ENCODE measurements around the gene DUSP22. TPM values are rescaled to one million over a fixed set of nuclear protein-coding genes. Genes with fewer than 3 reads are reported as not detected.

The DUSP22 gene
- total RNA-seq, 1 donor from 2014 or later: 48.0 TPM

DNA sequence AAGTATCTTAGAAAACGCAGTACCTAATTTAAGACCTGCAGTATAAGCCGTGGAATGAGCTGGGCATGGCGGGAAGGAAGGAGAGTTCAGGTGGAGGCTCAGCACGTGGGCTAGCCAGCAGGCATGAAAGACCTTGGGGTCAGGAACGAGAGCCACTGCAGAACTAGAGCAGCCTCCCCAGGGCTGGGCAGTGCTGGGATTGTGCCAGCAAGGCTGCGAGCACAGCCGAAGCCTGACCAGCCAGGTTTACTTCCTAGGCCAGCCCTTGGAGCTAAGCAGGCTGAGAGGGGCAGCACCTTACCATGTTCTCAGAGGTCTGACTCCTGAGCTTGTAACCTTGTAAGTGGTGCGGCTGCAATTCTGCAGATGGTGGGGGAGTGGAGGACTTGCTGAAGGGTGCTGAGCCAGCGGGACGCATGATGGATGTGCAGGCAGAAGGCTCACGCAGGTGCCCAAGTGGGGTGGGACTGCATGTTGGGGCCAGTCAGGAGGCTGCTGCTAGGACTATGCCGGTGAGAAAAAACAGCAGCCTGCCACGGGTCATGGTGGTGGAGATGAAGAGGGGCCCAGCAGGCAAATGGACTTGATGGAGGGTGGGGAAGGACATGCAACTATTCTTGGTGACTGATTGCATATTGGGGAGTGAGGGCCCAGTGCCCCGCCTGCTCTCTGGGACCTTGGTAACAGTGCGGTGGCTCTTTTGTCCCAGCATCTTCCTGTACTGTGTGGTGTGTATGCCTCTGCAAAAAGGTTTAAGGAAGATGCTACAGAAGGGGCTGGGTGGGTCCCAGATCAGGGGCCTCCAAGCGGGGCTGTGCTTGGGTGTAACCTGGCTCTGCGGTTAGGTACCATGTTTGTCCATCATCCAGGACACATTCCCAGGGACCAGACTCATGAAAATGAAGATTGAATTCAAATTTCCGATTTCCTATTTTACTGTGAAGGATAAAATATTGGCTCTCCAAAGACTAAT lies 61.6 kb downstream of the DUSP22 start:
- no peaks in the 10 kb centered on the region for H3K27me3 ChIP-seq (ENCODE audit: low read depth)
- H3K4me1 ChIP-seq: peaks cover 9% of the 10 kb centered on the region
- TF ChIP-seq, protein P1, sequence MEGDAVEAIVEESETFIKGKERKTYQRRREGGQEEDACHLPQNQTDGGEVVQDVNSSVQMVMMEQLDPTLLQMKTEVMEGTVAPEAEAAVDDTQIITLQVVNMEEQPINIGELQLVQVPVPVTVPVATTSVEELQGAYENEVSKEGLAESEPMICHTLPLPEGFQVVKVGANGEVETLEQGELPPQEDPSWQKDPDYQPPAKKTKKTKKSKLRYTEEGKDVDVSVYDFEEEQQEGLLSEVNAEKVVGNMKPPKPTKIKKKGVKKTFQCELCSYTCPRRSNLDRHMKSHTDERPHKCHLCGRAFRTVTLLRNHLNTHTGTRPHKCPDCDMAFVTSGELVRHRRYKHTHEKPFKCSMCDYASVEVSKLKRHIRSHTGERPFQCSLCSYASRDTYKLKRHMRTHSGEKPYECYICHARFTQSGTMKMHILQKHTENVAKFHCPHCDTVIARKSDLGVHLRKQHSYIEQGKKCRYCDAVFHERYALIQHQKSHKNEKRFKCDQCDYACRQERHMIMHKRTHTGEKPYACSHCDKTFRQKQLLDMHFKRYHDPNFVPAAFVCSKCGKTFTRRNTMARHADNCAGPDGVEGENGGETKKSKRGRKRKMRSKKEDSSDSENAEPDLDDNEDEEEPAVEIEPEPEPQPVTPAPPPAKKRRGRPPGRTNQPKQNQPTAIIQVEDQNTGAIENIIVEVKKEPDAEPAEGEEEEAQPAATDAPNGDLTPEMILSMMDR (IDR thresholded peaks at IDR 0.05; ENCODE audit: borderline replicate concordance): no peak
- intact Hi-C loops (cut with micrococcal nuclease): no loop called here
- no peak overlapping the region for H3K4me3 ChIP-seq
- H3K27ac ChIP-seq (replicated peaks): no peak overlapping the region
- H3K9me3 ChIP-seq (replicated peaks): no peaks in the 10 kb centered on the region
- H3K36me3 ChIP-seq: peaks cover 17% of the 10 kb centered on the region
- DNase-seq: peak; percentile 15

- no peak overlapping the region for H3K27ac ChIP-seq (replicated peaks)
- DNase-seq: no peak
- no peaks in the 10 kb centered on the region for H3K9me3 ChIP-seq (replicated peaks)
- H3K4me3 ChIP-seq: no peak overlapping the region
- peaks cover 9% of the 10 kb centered on the region for H3K4me1 ChIP-seq
- intact Hi-C loops (cut with micrococcal nuclease): no loop called here
- peaks cover 9% of the 10 kb centered on the region for H3K36me3 ChIP-seq
- TF ChIP-seq, protein P1 (IDR thresholded peaks at IDR 0.05; ENCODE audit: borderline replicate concordance): no peak
- no peaks in the 10 kb centered on the region for H3K27me3 ChIP-seq (ENCODE audit: low read depth)
Measured at GRCh38 chr6:354631-355280, 62.5 kb downstream of the DUSP22 start.

DNA sequence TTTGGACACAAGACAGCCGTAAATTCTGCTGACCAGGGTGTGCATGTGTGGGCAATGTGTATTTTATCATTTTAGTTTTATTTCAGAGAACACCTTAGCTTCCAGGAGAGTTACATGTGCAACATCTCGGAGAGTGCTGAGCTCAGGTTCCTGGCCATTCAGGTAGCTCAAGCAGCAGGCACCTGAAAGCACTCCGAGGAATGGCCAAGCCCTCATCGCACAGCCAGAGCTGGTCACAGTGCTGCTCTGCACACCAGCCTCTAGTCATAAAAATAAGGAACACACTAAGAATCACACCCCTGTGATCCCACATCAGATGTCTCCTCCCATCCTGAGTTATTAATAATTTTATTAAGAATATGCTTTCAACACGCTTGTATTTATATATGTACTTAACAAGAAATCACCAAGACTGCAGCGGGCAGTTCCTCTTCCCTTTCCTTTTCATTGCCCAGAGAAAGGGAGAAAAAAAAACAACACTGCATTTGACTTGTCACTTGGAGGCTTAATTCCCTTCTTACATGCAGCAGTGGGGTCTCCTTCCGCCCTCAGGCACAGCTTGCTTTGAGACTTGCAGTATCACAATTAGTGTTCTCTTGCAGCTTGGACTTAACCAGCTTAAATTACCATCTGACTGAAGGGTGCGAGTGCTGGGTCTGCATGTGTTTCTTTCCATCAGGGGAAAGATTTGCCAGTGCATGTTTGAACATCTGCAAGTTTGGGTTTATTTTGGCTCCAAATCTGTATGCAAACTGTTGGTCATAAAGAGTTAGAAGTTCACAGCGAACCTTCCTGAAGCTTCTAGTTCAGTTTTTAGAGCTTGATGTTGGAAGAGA lies 63.3 kb downstream of the DUSP22 start:
- H3K36me3 ChIP-seq: peaks cover 5% of the 10 kb centered on the region
- no peaks in the 10 kb centered on the region for H3K9me3 ChIP-seq (replicated peaks)
- intact Hi-C loops (cut with micrococcal nuclease): no loop called here
- no peak overlapping the region for H3K27ac ChIP-seq (replicated peaks)
- TF ChIP-seq, protein P1 (IDR thresholded peaks at IDR 0.05; ENCODE audit: borderline replicate concordance): no peak
- H3K4me3 ChIP-seq: no peak overlapping the region
- H3K27me3 ChIP-seq (ENCODE audit: low read depth): no peaks in the 10 kb centered on the region
- DNase-seq: no peak
- H3K4me1 ChIP-seq: peaks cover 9% of the 10 kb centered on the region

GRCh38 chr6:356828-357251 lies 64.6 kb downstream of the DUSP22 start:
- Histone ChIP-seq H3K4me1 (peaks cover 9% of the 10 kb centered on the region), H3K27me3 (ENCODE audit: low read depth) (no peaks in the 10 kb centered on the region), H3K36me3 (no peaks in the 10 kb centered on the region), H3K27ac (replicated peaks) (no peak overlapping the region), H3K4me3 (no peak overlapping the region), H3K9me3 (replicated peaks) (no peaks in the 10 kb centered on the region)
- TF ChIP-seq, protein P1 (IDR thresholded peaks at IDR 0.05; ENCODE audit: borderline replicate concordance): no peak
- peak; percentile 71 for DNase-seq
- intact Hi-C loops (cut with micrococcal nuclease): no loop called here

DNA sequence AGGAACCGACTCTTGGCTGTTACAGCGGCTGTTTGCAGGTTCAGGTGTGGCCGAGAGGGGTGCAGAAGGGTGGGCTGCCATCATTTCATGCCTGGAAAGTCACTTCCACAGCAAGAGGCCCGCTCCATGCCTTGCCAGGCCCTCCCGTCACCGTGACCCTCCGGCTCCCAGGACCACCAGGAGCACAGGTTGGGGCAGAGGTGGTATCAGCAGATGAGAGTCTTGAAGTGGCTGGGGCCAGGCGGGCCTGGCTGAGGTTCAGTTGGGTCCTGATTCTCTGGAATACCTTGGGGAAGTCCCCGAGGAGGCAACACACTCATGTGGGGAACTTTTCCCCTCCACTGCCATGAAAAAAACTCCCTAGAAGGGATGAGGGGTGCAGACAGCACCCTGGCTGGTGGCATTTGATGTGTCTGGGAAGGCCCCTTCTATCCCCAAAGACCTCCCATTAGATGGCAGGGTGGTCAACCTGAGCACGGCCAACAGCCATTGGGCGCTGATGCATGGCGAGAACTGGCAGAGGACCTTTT lies 65.0 kb downstream of the DUSP22 start:
- Histone ChIP-seq H3K9me3 (replicated peaks) (no peaks in the 10 kb centered on the region), H3K27me3 (ENCODE audit: low read depth) (no peaks in the 10 kb centered on the region), H3K4me1 (peaks cover 9% of the 10 kb centered on the region), H3K36me3 (no peaks in the 10 kb centered on the region), H3K4me3 (no peak overlapping the region), H3K27ac (replicated peaks) (no peak overlapping the region)
- TF ChIP-seq, protein P1 (IDR thresholded peaks at IDR 0.05; ENCODE audit: borderline replicate concordance): no peak
- no peak for DNase-seq
- intact Hi-C loops (cut with micrococcal nuclease): no loop called here
